RPMI7951 (cell line): ENCODE data around the gene RRP9. TPM values are rescaled to one million over a fixed set of nuclear protein-coding genes. Genes with fewer than 3 reads are reported as not detected.
"Not testable (repeated sequence)": the region's sequence is repeated elsewhere in the genome, so short reads cannot be mapped to it uniquely, and the experiment has no call there.

Experiments used
- DNase-seq: peaks from one replicate; pipeline ENCODE4 v3.0.0-alpha.2; 2012; ENCODE audit warnings: low read depth
- total RNA-seq: library from RNA; depleted of rRNA; stranded (reverse); fragments of >200 nt; shearing (Covaris generic); gene quantifications from 2 replicates; pipeline ENCODE4 v1.2.3, GENCODE V29; 2014; rRNA removed

Gene RRP9
- total RNA-seq, 1 experiment from 2014 or later = 29.0 TPM

DNA sequence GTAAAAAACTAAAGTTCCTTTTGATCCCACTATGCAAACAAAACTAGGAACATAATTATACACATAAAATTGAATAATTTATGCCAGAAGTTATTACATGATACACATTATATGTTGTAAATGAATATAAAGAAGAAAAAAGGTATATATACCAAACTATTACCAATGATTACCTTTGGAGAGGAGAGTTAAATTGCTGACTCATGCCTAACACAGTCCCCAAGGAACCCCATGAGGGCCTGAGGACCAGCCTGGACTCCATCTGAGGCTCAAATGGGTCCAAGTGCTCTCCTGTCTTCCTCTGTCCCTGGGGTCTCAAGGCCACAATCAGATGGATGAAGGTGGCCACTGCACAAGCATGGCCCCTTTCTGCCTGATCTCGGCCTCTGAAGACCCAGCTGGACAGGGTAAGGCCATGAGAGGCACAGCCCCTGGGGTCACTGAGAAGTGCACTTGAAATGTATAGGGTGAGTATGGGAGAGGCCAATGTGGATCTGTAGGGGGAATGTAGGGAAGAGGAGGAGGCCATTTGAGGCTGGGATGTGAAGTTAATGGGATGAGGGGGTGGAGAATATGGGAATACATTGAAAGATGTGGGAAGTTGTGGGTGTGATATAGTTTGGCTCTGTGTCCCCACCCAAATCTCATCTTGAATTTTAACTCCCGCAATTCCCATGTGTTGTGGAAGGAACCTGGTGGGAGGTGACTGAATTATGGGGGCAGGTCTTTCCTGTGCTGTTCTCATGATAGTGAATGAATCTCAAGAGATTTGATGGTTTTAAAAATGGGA, 37.5 kb downstream of the RRP9 start:
- no peak for DNase-seq

DNA sequence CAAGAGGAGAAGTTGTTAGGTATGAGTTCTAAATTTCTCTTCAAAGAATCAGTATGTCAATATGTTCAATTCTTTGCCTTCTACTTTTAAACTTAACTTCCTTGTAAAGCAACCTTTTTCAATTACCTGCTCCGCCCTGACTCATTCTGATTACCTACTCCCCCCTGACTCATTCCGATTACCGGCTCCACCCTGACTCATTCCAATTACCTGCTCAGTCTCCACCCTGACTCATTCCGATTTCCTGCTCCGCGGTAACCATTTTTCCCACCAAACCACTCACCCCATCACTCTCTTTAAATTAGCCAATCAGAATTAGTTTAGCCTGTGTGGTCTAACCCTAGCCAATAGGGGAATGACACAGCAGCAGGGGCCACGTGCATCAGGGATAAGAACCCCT, 39.3 kb downstream of the RRP9 start:
- not testable (repeated sequence) for DNase-seq

DNA sequence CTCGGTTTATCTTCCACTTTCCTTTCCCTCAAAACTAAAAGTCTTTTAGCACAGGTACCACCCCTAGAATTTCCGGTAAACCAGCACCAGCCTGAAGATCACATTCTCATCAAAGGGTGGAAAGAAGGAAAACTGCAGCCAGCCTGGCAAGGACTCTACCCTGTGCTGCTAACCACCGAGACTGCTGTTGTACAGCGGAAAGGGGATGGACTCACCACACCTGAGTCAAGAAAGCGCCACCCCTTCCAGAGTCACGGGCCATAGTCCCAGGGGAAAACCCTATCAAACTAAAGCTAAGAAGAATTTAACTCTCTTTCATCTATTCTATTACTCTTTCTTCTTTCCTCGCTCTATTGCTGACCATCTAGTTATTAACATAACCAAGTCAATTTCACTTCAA, 41.7 kb downstream of the RRP9 start:
- not testable (repeated sequence) for DNase-seq

DNA sequence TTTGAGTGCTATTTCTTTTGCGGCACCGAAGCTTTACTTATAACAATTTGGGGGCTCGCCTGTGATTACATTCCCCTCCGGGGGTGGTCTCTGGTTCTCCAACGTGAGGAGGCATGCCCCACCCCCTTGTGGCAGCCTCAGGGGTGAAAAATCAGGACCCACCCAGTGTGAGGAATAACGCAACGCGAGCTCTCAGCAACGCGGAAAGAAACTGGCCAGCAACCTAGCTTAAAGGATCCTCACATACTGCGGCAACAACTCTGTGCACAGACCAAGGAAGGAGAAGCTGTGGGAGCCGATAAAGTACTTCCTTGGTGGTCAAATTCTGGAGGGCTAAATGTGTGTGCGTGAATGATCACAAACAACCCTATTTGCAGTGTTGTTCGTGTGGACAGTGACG, 44.3 kb downstream of the RRP9 start:
- DNase-seq = no peak

DNA sequence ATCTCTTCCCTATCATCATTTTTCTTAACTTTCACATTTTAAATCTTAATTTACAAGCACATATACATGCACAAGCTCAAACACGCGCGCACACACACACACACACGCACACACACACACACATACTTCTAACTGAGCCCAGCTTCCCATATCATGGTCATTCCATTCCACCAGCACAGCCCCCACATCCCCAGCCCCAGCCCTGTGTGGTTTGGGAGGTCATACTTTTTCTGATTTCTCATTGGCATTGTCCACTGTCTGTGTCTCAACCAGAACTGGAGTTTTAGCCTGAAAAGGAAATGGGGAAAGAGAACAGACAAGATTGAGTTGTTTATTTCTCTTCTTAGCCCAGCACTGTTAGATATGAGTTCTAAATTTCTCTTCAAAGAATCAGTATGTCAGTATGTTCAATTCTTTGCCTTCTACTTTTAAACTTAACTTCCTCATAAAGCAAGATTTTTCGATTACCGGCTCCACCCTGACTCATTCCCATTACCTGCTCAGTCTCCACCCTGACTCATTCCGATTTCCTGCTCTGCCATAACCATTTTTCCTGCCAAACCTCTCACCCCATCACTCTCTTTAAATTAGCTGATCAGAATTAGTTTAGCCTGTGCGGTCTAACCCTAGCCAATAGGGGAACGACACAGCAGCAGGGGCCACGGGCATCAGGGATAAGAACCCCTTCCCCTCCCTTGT, 44.9 kb downstream of the RRP9 start:
- DNase-seq = no peak

DNA sequence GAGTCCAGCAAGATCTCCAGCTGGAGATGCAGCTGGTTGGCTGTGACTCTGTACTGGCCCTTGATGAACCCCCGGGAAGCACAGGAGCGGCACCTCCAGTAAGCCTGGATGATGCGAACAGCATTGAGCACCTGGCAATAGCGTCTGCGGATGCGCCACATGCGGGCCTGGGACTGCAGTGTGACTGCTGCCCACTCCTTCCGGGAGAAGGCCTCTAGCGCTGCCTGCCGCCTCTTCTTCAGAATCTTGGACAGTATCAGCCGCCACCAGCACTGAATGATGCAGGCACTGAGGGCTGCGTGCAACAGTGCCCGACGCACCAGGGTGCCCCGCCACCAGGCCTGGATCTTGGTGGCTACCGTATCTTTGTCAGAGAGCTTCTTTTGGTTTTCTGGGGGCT, 46.8 kb downstream of the RRP9 start:
- DNase-seq = no peak

DNA sequence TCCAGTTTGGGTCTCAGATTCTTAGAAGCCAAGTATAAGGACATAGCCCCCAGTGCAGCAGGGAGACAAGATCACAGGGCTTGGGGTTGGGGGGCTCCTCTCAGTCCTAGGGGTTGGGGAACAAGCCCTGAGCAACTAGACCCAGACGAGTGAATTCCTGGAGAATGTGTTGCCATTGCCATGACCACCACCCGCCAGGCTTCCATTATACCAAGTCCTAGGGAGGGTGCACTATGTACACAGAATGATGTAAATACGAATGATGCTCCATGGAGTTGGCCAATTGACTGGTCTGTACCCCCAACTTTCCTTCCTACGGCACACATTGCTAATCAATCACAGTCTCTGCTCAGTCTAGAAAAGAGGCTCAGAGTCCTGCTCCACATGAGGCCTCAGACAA, 47.3 kb downstream of the RRP9 start:
- no peak for DNase-seq

DNA sequence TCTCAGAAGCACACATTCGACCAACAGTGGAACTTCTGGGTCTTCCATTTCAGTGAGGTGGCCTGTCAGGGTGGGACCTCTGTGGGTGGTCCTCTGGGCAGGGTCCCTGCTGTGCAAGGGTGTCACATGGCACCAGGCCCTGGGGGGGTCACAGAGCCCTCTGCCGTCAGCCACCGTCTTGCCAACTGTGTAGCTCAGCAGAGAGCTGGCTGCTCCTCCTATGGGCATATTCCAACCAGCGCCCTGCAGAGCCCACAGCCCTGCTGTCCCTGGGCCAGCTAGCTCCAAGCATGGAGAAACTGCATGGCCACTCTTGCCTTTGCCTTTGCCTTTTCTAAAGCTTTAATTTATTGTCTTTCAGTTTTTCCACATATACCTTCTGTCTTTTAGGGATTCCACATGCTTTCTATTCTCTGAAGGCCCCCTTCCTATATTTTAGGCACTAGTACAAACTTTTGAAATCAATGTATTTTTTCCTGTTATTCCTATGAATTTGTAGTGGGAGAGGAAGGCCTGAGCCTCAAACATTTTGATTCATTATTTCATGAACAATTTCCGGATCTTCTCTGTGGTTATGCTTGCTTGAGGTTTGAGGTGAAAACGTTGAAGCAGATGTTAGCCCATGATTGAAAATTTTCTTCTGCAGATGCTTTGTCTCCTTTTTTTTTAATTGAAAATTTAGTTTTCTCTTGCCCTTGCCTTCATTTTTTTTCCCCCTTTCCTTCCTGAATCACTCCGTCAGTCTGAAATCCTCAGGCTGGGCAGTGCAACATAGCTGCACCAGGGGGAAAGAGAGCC, 50.3 kb downstream of the RRP9 start:
- no peak for DNase-seq

DNA sequence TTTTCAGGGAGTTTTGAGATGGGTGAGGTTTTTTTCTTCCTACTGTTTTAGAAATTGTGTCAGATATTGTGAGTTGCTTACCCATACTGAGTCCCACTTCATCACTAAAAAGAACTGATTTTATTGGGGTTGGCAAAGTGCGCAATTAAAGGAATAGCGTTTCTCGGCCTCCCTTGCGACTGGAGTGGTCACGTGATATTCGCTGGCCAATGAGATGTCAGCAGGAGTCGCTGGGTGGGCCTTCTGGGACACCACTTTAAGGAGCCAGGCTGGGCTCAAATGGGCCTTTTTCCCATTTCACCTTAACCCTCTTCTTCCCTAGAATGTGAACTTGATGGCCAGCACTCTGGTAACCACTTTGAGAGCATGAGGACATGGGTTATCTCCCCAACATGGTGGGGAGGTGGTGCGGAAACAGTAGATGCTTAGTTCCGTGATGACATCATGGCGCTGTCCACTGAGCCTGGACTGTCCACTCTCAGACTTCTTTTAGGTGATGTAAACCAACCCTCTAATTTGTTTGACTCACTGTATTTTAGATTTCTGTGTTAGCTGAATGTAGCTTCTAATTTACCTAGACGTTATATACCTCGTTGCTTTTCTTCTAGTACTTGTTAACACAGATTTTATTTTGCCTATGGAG, 53.1 kb downstream of the RRP9 start:
- no peak for DNase-seq

DNA sequence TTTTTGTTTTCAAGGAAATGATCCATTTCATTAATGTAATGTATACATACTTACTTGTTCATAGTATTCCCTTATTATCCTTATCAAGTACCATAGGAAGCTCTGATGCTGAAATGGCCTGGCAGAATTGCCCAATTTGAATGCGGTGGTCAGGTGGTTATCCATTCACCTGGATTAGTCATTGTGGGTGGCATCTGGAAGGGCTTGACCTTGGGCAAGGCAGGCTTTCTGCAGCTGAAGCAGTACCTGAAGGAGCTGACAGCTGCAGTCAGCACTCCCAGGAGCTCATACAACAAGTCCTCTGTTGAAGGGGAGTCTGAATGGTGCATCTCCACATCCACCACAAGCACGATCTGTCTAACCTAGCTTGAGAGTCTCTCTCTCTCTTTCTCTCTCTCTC, 54.1 kb downstream of the RRP9 start:
- DNase-seq = no peak

DNA sequence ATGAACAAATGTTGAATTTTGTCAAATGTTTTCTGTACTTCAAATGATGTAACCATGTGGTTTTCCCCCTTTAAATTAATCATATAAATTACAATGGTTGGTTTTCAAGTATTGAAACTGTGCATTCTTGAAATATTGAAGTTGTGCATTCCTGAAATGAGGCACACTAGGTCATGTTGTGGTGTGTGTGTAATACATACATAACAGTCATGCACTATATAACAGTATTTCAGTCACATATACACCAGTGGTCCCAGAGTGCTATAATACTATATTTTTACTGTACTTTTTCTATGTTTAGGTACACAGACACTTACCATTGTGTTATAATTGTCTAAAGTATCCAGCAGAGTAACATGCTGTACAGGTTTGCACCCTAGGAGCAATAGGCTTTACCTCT, 55.3 kb downstream of the RRP9 start:
- no peak for DNase-seq

Other genes with a start within 250 kb of the RRP9 start
- gene GRM2, start 234.8 kb downstream of the RRP9 start, total RNA-seq = 0.10 and 0.12 TPM in 2 replicates
- gene IQCF6, start 162.7 kb downstream of the RRP9 start, total RNA-seq = not detected in 2 replicates
- not detected in 2 replicates for gene IQCF2, start 80.3 kb downstream of the RRP9 start, total RNA-seq
- gene IQCF5, start 66.3 kb downstream of the RRP9 start, total RNA-seq = not detected in 2 replicates
- not detected in 2 replicates for gene IQCF1, start 38.6 kb downstream of the RRP9 start, total RNA-seq
- 31.4 and 34.0 TPM in 2 replicates for gene PARP3, start 459 bp upstream of the RRP9 start, total RNA-seq
- not detected in 2 replicates for gene GPR62, start 13.5 kb upstream of the RRP9 start, total RNA-seq
- 65.7 and 72.5 TPM in 2 replicates for gene PCBP4, start 25.6 kb upstream of the RRP9 start, total RNA-seq
- 36.8 and 37.5 TPM in 2 replicates for gene ABHD14B, start 32.1 kb upstream of the RRP9 start, total RNA-seq
- gene ABHD14A, start 33.2 kb upstream of the RRP9 start, total RNA-seq = 21.9 and 29.1 TPM in 2 replicates
- 50.0 and 55.1 TPM in 2 replicates for gene ACY1, start 41.6 kb upstream of the RRP9 start, total RNA-seq
- gene RPL29, start 54.0 kb upstream of the RRP9 start, total RNA-seq = 1,313 and 1,434 TPM in 2 replicates
- 16.9 and 18.5 TPM in 2 replicates for gene DUSP7, start 114.7 kb upstream of the RRP9 start, total RNA-seq
- 20.4 and 21.4 TPM in 2 replicates for gene POC1A, start 212.5 kb upstream of the RRP9 start, total RNA-seq